ENCODE data around the gene TUBB2A. TPM values are rescaled to one million over a fixed set of nuclear protein-coding genes. Genes with fewer than 3 reads are reported as not detected.
"Not testable (repeated sequence)": the region's sequence is repeated elsewhere in the genome, so short reads cannot be mapped to it uniquely, and the experiment has no call there.

Gene TUBB2A
- total RNA-seq, 1 donor from 2014 or later = 24.3 TPM

- H3K27me3 Mint-ChIP-seq (ENCODE audit: low read depth) = no peaks in the 10 kb centered on the region
- DNase-seq (ENCODE audit: low spot score in 2 of 2, unreplicated experiment in 2 of 2) = no peak
- H3K36me3 Mint-ChIP-seq = no peaks in the 10 kb centered on the region
- H3K4me1 Mint-ChIP-seq = no peaks in the 10 kb centered on the region
- no peak for TF ChIP-seq CTCF (IDR thresholded peaks at IDR 0.05; ENCODE audit: unreplicated experiment)
- H3K4me3 Mint-ChIP-seq = no peak overlapping the region
- H3K9me3 Mint-ChIP-seq = peaks cover 25% of the 10 kb centered on the region
- H3K27ac Mint-ChIP-seq = no peak overlapping the region
Observed at GRCh38 chr6:3201388-3201787, 44.0 kb upstream of the TUBB2A start.

- Mint-ChIP-seq H3K4me1 (no peaks in the 10 kb centered on the region), H3K9me3 (peaks cover 25% of the 10 kb centered on the region), H3K27me3 (ENCODE audit: low read depth) (no peaks in the 10 kb centered on the region), H3K27ac (no peak overlapping the region), H3K4me3 (no peak overlapping the region), H3K36me3 (no peaks in the 10 kb centered on the region)
- no peak for TF ChIP-seq CTCF (IDR thresholded peaks at IDR 0.05; ENCODE audit: unreplicated experiment)
- no peak for DNase-seq (ENCODE audit: low spot score in 2 of 2, unreplicated experiment in 2 of 2)
Observed at GRCh38 chr6:3200682-3201081, 43.3 kb upstream of the TUBB2A start.

GRCh38 chr6:3199382-3199781, 42.0 kb upstream of the TUBB2A start:
- DNase-seq (ENCODE audit: low spot score in 2 of 2, unreplicated experiment in 2 of 2) = no peak
- Mint-ChIP-seq H3K27ac (no peak overlapping the region), H3K4me1 (no peaks in the 10 kb centered on the region), H3K4me3 (no peak overlapping the region), H3K27me3 (ENCODE audit: low read depth) (no peaks in the 10 kb centered on the region), H3K36me3 (no peaks in the 10 kb centered on the region), H3K9me3 (peaks cover 20% of the 10 kb centered on the region)
- TF ChIP-seq CTCF (IDR thresholded peaks at IDR 0.05; ENCODE audit: unreplicated experiment) = no peak

GRCh38 chr6:3197734-3198133, 40.4 kb upstream of the TUBB2A start:
- not testable (repeated sequence) for H3K36me3 Mint-ChIP-seq; H3K4me3 Mint-ChIP-seq; H3K4me1 Mint-ChIP-seq; H3K27me3 Mint-ChIP-seq (ENCODE audit: low read depth); DNase-seq (ENCODE audit: low spot score in 2 of 2, unreplicated experiment in 2 of 2); H3K27ac Mint-ChIP-seq
- H3K9me3 Mint-ChIP-seq = peaks cover 13% of the 10 kb centered on the region

GRCh38 chr6:3196770-3197169, 39.4 kb upstream of the TUBB2A start:
- Mint-ChIP-seq H3K4me1 (no peaks in the 10 kb centered on the region), H3K36me3 (no peaks in the 10 kb centered on the region), H3K4me3 (no peak overlapping the region), H3K27ac (no peak overlapping the region), H3K27me3 (ENCODE audit: low read depth) (no peaks in the 10 kb centered on the region), H3K9me3 (peaks cover 13% of the 10 kb centered on the region)
- no peak for TF ChIP-seq CTCF (IDR thresholded peaks at IDR 0.05; ENCODE audit: unreplicated experiment)
- DNase-seq (ENCODE audit: low spot score in 2 of 2, unreplicated experiment in 2 of 2) = no peak

- Mint-ChIP-seq H3K9me3 (peaks cover 13% of the 10 kb centered on the region), H3K27ac (no peak overlapping the region), H3K36me3 (no peaks in the 10 kb centered on the region), H3K27me3 (ENCODE audit: low read depth) (no peaks in the 10 kb centered on the region), H3K4me3 (no peak overlapping the region), H3K4me1 (no peaks in the 10 kb centered on the region)
- DNase-seq (ENCODE audit: low spot score in 2 of 2, unreplicated experiment in 2 of 2) = no peak
- TF ChIP-seq CTCF (IDR thresholded peaks at IDR 0.05; ENCODE audit: unreplicated experiment) = no peak
Observed at GRCh38 chr6:3195695-3196497, 38.6 kb upstream of the TUBB2A start.

All from mesothelial cell of epicardium (in vitro differentiated cells).